HEK293 (cell line): ENCODE measurements around the gene LAMA2.

Experiments
- SP2 ChIP-seq: fragments of 450-650 bp; formaldehyde crosslinking; IDR thresholded peaks from 2 replicates; pipeline ENCODE4 v1.5.1; 2016; ENCODE audit warnings: missing biosample characterization, missing genetic modification characterization
- ZBTB20 ChIP-seq: fragments of 450-650 bp; formaldehyde crosslinking; IDR thresholded peaks from 2 replicates; pipeline ENCODE4 v1.5.1; 2016; ENCODE audit warnings: missing biosample characterization, missing genetic modification characterization
- ZBTB21 ChIP-seq: fragments of 450-650 bp; formaldehyde crosslinking; IDR thresholded peaks from 2 replicates; pipeline ENCODE4 v1.5.1; 2017; ENCODE audit warnings: missing biosample characterization, missing genetic modification characterization
- ZFP69B ChIP-seq: fragments of 450-650 bp; formaldehyde crosslinking; IDR thresholded peaks from 2 replicates; pipeline ENCODE4 v1.5.1; 2016; ENCODE audit warnings: missing biosample characterization, missing genetic modification characterization
- ZNF140 ChIP-seq: fragments of 450-650 bp; formaldehyde crosslinking; IDR thresholded peaks from 2 replicates; pipeline ENCODE4 v1.5.1; 2016; ENCODE audit warnings: missing biosample characterization, missing genetic modification characterization
- ZNF24 ChIP-seq: fragments of 450-650 bp; formaldehyde crosslinking; IDR thresholded peaks from 2 replicates; pipeline ENCODE4 v1.5.1; 2016; ENCODE audit warnings: missing biosample characterization, missing genetic modification characterization
- TF ChIP-seq, protein P1 (sequence below): fragments of 450-650 bp; formaldehyde crosslinking; IDR thresholded peaks from 2 replicates; pipeline ENCODE4 v1.5.1; 2016; ENCODE audit warnings: missing biosample characterization, missing genetic modification characterization
- TF ChIP-seq, protein P2 (sequence below): fragments of 450-650 bp; formaldehyde crosslinking; IDR thresholded peaks from 2 replicates; pipeline ENCODE4 v1.5.1; 2016; ENCODE audit warnings: missing biosample characterization, missing genetic modification characterization
- TF ChIP-seq, protein P3 (sequence below): sonication (generic); formaldehyde crosslinking; IDR thresholded peaks from 2 replicates; pipeline ENCODE4 v1.8.1; 2022; ENCODE audit warnings: mild to moderate bottlenecking, moderate library complexity, missing genetic modification reagents
- TF ChIP-seq, protein P4 (sequence below): fragments of 450-650 bp; formaldehyde crosslinking; conservative IDR thresholded peaks from 2 replicates; pipeline ENCODE4 v1.5.1; 2016; ENCODE audit warnings: low read depth, missing biosample characterization, missing genetic modification characterization
- TF ChIP-seq, protein P5 (sequence below): fragments of 450-650 bp; formaldehyde crosslinking; IDR thresholded peaks from 2 replicates; pipeline ENCODE4 v1.5.1; 2016; ENCODE audit warnings: missing biosample characterization, missing genetic modification characterization, low read depth
- TF ChIP-seq, protein P6 (sequence below): fragments of 450-650 bp; formaldehyde crosslinking; IDR thresholded peaks from 2 replicates; pipeline ENCODE4 v1.5.1; 2016; ENCODE audit warnings: missing biosample characterization, missing genetic modification characterization, low read depth

DNA sequence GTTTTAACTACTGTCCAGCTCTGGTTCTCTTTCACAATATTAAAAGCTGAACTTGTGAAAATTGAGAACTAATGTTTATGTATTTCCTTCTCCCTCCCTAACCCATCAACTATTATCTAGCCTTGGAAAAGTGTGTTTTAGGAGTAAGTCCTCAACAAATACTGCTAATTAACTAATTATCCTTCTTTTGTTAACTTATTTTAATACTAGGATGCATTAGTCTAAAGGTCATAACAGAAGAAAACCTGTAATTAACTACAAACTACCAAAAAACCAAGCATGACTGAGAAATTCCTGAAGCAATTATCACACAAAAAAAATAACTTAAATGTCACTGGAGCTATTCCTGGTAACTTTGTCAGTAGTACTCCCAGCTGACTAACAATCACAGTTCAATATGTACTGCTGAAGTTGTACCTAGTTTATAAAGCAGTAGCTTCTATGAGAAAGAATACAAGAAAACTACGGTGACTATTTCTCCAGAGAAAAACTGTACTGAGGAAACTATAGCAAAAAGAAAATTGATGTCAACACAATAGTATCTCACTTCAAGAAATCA, 301.9 kb downstream of the LAMA2 start:
- TF ChIP-seq ZFP69B (no peak), ZBTB20 (no peak), SP2 (tag by site-specific recombination) (no peak), ZNF24 (no peak), ZNF140 (no peak), ZBTB21 (tag by site-specific recombination) (no peak)
- TF ChIP-seq, protein P1, sequence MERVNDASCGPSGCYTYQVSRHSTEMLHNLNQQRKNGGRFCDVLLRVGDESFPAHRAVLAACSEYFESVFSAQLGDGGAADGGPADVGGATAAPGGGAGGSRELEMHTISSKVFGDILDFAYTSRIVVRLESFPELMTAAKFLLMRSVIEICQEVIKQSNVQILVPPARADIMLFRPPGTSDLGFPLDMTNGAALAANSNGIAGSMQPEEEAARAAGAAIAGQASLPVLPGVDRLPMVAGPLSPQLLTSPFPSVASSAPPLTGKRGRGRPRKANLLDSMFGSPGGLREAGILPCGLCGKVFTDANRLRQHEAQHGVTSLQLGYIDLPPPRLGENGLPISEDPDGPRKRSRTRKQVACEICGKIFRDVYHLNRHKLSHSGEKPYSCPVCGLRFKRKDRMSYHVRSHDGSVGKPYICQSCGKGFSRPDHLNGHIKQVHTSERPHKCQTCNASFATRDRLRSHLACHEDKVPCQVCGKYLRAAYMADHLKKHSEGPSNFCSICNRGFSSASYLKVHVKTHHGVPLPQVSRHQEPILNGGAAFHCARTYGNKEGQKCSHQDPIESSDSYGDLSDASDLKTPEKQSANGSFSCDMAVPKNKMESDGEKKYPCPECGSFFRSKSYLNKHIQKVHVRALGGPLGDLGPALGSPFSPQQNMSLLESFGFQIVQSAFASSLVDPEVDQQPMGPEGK (tag by site-specific recombination): no peak
- TF ChIP-seq, protein P2, sequence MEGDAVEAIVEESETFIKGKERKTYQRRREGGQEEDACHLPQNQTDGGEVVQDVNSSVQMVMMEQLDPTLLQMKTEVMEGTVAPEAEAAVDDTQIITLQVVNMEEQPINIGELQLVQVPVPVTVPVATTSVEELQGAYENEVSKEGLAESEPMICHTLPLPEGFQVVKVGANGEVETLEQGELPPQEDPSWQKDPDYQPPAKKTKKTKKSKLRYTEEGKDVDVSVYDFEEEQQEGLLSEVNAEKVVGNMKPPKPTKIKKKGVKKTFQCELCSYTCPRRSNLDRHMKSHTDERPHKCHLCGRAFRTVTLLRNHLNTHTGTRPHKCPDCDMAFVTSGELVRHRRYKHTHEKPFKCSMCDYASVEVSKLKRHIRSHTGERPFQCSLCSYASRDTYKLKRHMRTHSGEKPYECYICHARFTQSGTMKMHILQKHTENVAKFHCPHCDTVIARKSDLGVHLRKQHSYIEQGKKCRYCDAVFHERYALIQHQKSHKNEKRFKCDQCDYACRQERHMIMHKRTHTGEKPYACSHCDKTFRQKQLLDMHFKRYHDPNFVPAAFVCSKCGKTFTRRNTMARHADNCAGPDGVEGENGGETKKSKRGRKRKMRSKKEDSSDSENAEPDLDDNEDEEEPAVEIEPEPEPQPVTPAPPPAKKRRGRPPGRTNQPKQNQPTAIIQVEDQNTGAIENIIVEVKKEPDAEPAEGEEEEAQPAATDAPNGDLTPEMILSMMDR: no peak
- TF ChIP-seq, protein P3, sequence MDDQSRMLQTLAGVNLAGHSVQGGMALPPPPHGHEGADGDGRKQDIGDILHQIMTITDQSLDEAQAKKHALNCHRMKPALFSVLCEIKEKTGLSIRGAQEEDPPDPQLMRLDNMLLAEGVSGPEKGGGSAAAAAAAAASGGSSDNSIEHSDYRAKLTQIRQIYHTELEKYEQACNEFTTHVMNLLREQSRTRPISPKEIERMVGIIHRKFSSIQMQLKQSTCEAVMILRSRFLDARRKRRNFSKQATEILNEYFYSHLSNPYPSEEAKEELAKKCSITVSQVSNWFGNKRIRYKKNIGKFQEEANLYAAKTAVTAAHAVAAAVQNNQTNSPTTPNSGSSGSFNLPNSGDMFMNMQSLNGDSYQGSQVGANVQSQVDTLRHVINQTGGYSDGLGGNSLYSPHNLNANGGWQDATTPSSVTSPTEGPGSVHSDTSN (CRISPR knock-in tag): no peak
- TF ChIP-seq, protein P4, sequence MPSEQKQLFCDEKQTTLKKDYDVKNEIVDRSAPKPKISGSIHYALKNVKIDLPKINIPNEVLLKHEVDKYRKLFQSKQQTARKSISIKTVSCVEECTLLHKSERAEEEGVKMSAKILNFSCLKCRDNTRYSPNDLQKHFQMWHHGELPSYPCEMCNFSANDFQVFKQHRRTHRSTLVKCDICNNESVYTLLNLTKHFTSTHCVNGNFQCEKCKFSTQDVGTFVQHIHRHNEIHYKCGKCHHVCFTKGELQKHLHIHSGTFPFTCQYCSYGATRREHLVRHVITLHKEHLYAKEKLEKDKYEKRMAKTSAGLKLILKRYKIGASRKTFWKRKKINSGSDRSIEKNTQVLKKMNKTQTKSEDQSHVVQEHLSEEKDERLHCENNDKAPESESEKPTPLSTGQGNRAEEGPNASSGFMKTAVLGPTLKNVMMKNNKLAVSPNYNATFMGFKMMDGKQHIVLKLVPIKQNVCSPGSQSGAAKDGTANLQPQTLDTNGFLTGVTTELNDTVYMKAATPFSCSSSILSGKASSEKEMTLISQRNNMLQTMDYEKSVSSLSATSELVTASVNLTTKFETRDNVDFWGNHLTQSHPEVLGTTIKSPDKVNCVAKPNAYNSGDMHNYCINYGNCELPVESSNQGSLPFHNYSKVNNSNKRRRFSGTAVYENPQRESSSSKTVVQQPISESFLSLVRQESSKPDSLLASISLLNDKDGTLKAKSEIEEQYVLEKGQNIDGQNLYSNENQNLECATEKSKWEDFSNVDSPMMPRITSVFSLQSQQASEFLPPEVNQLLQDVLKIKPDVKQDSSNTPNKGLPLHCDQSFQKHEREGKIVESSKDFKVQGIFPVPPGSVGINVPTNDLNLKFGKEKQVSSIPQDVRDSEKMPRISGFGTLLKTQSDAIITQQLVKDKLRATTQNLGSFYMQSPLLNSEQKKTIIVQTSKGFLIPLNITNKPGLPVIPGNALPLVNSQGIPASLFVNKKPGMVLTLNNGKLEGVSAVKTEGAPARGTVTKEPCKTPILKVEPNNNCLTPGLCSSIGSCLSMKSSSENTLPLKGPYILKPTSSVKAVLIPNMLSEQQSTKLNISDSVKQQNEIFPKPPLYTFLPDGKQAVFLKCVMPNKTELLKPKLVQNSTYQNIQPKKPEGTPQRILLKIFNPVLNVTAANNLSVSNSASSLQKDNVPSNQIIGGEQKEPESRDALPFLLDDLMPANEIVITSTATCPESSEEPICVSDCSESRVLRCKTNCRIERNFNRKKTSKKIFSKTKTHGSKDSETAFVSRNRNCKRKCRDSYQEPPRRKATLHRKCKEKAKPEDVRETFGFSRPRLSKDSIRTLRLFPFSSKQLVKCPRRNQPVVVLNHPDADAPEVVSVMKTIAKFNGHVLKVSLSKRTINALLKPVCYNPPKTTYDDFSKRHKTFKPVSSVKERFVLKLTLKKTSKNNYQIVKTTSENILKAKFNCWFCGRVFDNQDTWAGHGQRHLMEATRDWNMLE (tag by site-specific recombination): no peak
- TF ChIP-seq, protein P5, sequence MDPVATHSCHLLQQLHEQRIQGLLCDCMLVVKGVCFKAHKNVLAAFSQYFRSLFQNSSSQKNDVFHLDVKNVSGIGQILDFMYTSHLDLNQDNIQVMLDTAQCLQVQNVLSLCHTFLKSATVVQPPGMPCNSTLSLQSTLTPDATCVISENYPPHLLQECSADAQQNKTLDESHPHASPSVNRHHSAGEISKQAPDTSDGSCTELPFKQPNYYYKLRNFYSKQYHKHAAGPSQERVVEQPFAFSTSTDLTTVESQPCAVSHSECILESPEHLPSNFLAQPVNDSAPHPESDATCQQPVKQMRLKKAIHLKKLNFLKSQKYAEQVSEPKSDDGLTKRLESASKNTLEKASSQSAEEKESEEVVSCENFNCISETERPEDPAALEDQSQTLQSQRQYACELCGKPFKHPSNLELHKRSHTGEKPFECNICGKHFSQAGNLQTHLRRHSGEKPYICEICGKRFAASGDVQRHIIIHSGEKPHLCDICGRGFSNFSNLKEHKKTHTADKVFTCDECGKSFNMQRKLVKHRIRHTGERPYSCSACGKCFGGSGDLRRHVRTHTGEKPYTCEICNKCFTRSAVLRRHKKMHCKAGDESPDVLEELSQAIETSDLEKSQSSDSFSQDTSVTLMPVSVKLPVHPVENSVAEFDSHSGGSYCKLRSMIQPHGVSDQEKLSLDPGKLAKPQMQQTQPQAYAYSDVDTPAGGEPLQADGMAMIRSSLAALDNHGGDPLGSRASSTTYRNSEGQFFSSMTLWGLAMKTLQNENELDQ (tag by site-specific recombination): no peak
- TF ChIP-seq, protein P6, sequence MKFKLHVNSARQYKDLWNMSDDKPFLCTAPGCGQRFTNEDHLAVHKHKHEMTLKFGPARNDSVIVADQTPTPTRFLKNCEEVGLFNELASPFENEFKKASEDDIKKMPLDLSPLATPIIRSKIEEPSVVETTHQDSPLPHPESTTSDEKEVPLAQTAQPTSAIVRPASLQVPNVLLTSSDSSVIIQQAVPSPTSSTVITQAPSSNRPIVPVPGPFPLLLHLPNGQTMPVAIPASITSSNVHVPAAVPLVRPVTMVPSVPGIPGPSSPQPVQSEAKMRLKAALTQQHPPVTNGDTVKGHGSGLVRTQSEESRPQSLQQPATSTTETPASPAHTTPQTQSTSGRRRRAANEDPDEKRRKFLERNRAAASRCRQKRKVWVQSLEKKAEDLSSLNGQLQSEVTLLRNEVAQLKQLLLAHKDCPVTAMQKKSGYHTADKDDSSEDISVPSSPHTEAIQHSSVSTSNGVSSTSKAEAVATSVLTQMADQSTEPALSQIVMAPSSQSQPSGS (tag by site-specific recombination): no peak
